ENCODE data around the gene CECR2. TPM values are rescaled to one million over a fixed set of nuclear protein-coding genes. Genes with fewer than 3 reads are reported as not detected.

CECR2 gene
- total and polyA plus RNA-seq, 2 experiments from 2014 or later: 0.10 TPM; not detected in 1

DNA sequence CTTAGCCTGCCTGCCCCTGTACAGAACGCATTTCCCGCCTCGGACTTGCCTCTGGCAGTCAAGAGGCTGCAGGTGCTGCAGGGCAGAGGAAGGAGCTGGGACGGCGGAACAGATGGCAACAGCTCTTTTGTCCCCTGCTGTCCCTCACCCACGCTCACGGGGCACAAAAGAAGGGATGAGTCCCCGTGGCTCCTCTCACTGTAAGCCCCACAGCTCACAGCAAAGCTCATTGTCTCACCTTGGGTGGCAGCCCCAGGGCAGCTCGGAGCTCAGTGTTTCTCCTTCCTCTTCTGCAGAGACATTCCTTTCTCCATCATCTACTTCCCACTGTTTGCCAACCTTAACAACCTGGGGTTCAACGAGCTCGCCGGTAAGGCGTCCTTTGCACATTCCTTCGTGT, 218.4 kb downstream of the CECR2 start:
- WGBS, 2 experiments (ENCODE audit: low coverage in 1 of 2, low lambda C conversion rate in 2 of 2, missing lambda C conversion rate in 2 of 2): 84 to 86% methylated on average over 14 of the region's 14 CpGs
- H2AFZ ChIP-seq: no peak overlapping the region
- in situ Hi-C loops (cut with MboI): no loop called here
- H3K4me2 ChIP-seq (ENCODE audit: unreplicated experiment): no peak overlapping the region
- no peaks in the 10 kb centered on the region for H3K9me3 ChIP-seq (ENCODE audit: low read depth)
- no peaks in the 10 kb centered on the region for H3K79me2 ChIP-seq (ENCODE audit: insufficient read depth)
- H3K36me3 ChIP-seq (ENCODE audit: low read depth): peaks cover 17% of the 10 kb centered on the region; the same call in 1 of the 2 replicates
- TF ChIP-seq EZH2 (IDR thresholded peaks at IDR 0.05; ENCODE audit: insufficient read depth, poor library complexity, severe bottlenecking) (no peak), EZH2phosphoT487 (IDR thresholded peaks at IDR 0.05; ENCODE audit: insufficient read depth, low read depth) (no peak)
- H3K27ac ChIP-seq: no peak overlapping the region
- H3K4me1 ChIP-seq (ENCODE audit: insufficient read depth): no peaks in the 10 kb centered on the region
- DNase-seq: no peak
- H3K9me2 ChIP-seq (ENCODE audit: insufficient read depth): no peaks in the 10 kb centered on the region
- no peak overlapping the region for H3K4me3 ChIP-seq
- no peaks in the 10 kb centered on the region for H3F3A ChIP-seq (ENCODE audit: insufficient read depth)
- no peak overlapping the region for H3K9ac ChIP-seq
- H4K20me1 ChIP-seq (ENCODE audit: insufficient read depth): no peaks in the 10 kb centered on the region
- H3K27me3 ChIP-seq (replicated peaks; ENCODE audit: insufficient read depth): no peaks in the 10 kb centered on the region

GRCh38 chr22:17588606-17589005, 219.3 kb downstream of the CECR2 start:
- Histone ChIP-seq H3K9me3 (ENCODE audit: low read depth) (no peaks in the 10 kb centered on the region), H3K79me2 (ENCODE audit: insufficient read depth) (no peaks in the 10 kb centered on the region), H3K27me3 (replicated peaks; ENCODE audit: insufficient read depth) (no peaks in the 10 kb centered on the region), H3K36me3 (ENCODE audit: low read depth) (peaks cover 22% of the 10 kb centered on the region; the same call in 1 of the 2 replicates), H3K4me3 (no peak overlapping the region), H3K4me1 (ENCODE audit: insufficient read depth) (no peaks in the 10 kb centered on the region), H3K4me2 (ENCODE audit: unreplicated experiment) (no peak overlapping the region), H3K9me2 (ENCODE audit: insufficient read depth) (no peaks in the 10 kb centered on the region), H3K27ac (no peak overlapping the region), H2AFZ (no peak overlapping the region), H3F3A (ENCODE audit: insufficient read depth) (no peaks in the 10 kb centered on the region), H3K9ac (no peak overlapping the region), H4K20me1 (ENCODE audit: insufficient read depth) (no peaks in the 10 kb centered on the region)
- in situ Hi-C loops (cut with MboI): no loop called here
- no peak for TF ChIP-seq EZH2phosphoT487 (IDR thresholded peaks at IDR 0.05; ENCODE audit: insufficient read depth, low read depth)
- no peak for TF ChIP-seq EZH2 (IDR thresholded peaks at IDR 0.05; ENCODE audit: insufficient read depth, poor library complexity, severe bottlenecking)
- WGBS, 2 experiments (ENCODE audit: low coverage in 1 of 2, low lambda C conversion rate in 2 of 2, missing lambda C conversion rate in 2 of 2): 88 to 90% methylated on average over 11 of the region's 11 CpGs
- DNase-seq: no peak

DNA sequence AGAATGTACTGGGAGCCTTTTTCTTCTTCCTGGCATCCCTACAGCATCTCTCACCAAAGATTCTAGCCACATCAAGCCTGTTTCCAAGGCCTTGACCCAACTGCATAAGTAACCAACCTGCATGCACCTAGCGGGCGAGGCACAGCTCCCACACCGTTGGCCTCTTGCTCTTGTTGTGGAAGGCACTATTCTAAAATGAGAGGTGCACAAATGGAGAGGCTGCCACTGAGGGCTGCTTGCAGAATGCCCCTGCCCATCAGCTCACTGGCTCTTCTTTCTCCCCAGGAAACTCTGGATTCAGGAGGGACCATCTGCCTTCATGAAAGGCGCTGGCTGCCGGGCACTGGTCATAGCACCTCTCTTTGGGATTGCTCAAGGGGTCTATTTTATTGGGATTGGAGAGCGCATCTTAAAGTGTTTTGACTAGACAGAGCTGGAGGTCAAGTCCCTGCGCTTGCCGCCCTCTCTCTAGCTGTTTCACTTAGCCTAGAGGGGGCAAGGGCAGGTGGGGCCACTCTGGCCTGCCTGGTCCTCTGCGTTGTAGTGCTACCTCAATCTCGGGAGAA, 220.6 kb downstream of the CECR2 start:
- WGBS, 2 experiments (ENCODE audit: low coverage in 1 of 2, low lambda C conversion rate in 2 of 2, missing lambda C conversion rate in 2 of 2): 98% methylated on average over 10 of the region's 10 CpGs
- in situ Hi-C loops (cut with MboI): no loop called here

GRCh38 chr22:17590586-17590985, 221.3 kb downstream of the CECR2 start:
- Histone ChIP-seq H3K9ac (no peak overlapping the region), H2AFZ (no peak overlapping the region), H4K20me1 (ENCODE audit: insufficient read depth) (no peaks in the 10 kb centered on the region), H3K4me2 (ENCODE audit: unreplicated experiment) (no peak overlapping the region), H3K9me2 (ENCODE audit: insufficient read depth) (no peaks in the 10 kb centered on the region), H3K79me2 (ENCODE audit: insufficient read depth) (no peaks in the 10 kb centered on the region), H3F3A (ENCODE audit: insufficient read depth) (no peaks in the 10 kb centered on the region), H3K4me3 (no peak overlapping the region), H3K27me3 (replicated peaks; ENCODE audit: insufficient read depth) (no peaks in the 10 kb centered on the region), H3K4me1 (ENCODE audit: insufficient read depth) (no peaks in the 10 kb centered on the region), H3K27ac (no peak overlapping the region), H3K36me3 (ENCODE audit: low read depth) (peaks cover 35% of the 10 kb centered on the region; the same call in 1 of the 2 replicates), H3K9me3 (ENCODE audit: low read depth) (no peaks in the 10 kb centered on the region)
- no peak for DNase-seq
- no peak for TF ChIP-seq EZH2 (IDR thresholded peaks at IDR 0.05; ENCODE audit: insufficient read depth, poor library complexity, severe bottlenecking)
- no peak for TF ChIP-seq EZH2phosphoT487 (IDR thresholded peaks at IDR 0.05; ENCODE audit: insufficient read depth, low read depth)
- in situ Hi-C loops (cut with MboI): no loop called here
- WGBS, 2 experiments (ENCODE audit: low coverage in 1 of 2, low lambda C conversion rate in 2 of 2, missing lambda C conversion rate in 2 of 2): 79 to 81% methylated on average over 5 of the region's 5 CpGs

More for the DNA sequence above, 220.6 kb downstream of the CECR2 start:
- TF ChIP-seq EZH2 (IDR thresholded peaks at IDR 0.05; ENCODE audit: insufficient read depth, poor library complexity, severe bottlenecking) (no peak), EZH2phosphoT487 (IDR thresholded peaks at IDR 0.05; ENCODE audit: insufficient read depth, low read depth) (no peak)
- Histone ChIP-seq H4K20me1 (ENCODE audit: insufficient read depth) (no peaks in the 10 kb centered on the region), H3K9me3 (ENCODE audit: low read depth) (no peaks in the 10 kb centered on the region), H2AFZ (no peak overlapping the region), H3K9me2 (ENCODE audit: insufficient read depth) (no peaks in the 10 kb centered on the region), H3K4me3 (no peak overlapping the region), H3K27ac (no peak overlapping the region), H3K9ac (no peak overlapping the region), H3K79me2 (ENCODE audit: insufficient read depth) (no peaks in the 10 kb centered on the region), H3K27me3 (replicated peaks; ENCODE audit: insufficient read depth) (no peaks in the 10 kb centered on the region), H3K4me1 (ENCODE audit: insufficient read depth) (no peaks in the 10 kb centered on the region), H3F3A (ENCODE audit: insufficient read depth) (no peaks in the 10 kb centered on the region), H3K4me2 (ENCODE audit: unreplicated experiment) (no peak overlapping the region), H3K36me3 (ENCODE audit: low read depth) (peaks cover 34% of the 10 kb centered on the region; the same call in 1 of the 2 replicates)
- no peak for DNase-seq

Measured in GM23248 (cell line).